K562 (cell line): ENCODE data around the gene TTLL12. TPM values are rescaled to one million over a fixed set of nuclear protein-coding genes. Genes with fewer than 3 reads are reported as not detected.

Experiments
- FOXP1 ChIP-seq: sonication (generic); formaldehyde crosslinking; IDR thresholded peaks from 2 replicates; pipeline ENCODE4 v1.8.0; 2022; ENCODE audit warnings: mild to moderate bottlenecking, missing genetic modification reagents
- NKRF ChIP-seq: fragments of 450-650 bp; IDR thresholded peaks from 2 replicates; pipeline ENCODE4 v1.6.1; 2016; ENCODE audit warnings: borderline replicate concordance
- PHF8 ChIP-seq: fragments of 200-600 bp; sonication (generic); IDR thresholded peaks from 2 replicates; pipeline ENCODE4 v1.6.1; 2012; ENCODE audit warnings: mixed run types, mild to moderate bottlenecking, inconsistent platforms, low read length, moderate library complexity, borderline replicate concordance
- RBBP5 ChIP-seq: fragments of 200-600 bp; sonication (generic); IDR thresholded peaks from 2 replicates; pipeline ENCODE4 v1.6.1; 2012; ENCODE audit warnings: borderline replicate concordance, mild to moderate bottlenecking, low read length, control low read depth, inconsistent platforms; ENCODE audit not compliant: insufficient read depth, poor library complexity, severe bottlenecking
- RFX5 ChIP-seq: IDR thresholded peaks from 2 replicates; pipeline ENCODE4 v1.6.1; 2011; ENCODE audit warnings: low read depth, mild to moderate bottlenecking, improper control_type of control experiment, low read length
- SRF ChIP-seq, 2 experiments: fragments of 250-450, 450-650 bp in 1 of 2; sonication (Bioruptor Pico) in 1 of 2; sonication (generic) in 1 of 2; formaldehyde crosslinking; IDR thresholded peaks; 2 replicates each; pipeline versions ENCODE4 v1.5.0 to v1.5.1; 2020 to 2022; ENCODE audit warnings: mild to moderate bottlenecking in 1 of 2, missing genetic modification reagents in 1 of 2
- U2AF2 ChIP-seq: fragments of 200-400 bp; formaldehyde crosslinking; optimal IDR thresholded peaks from 2 replicates; pipeline ENCODE3; 2017; ENCODE audit warnings: low read depth, mild to moderate bottlenecking, low read length
- YY1 ChIP-seq, 3 experiments: IDR thresholded peaks; 2 replicates each; pipeline ENCODE4 v1.6.1; 2011; ENCODE audit warnings: low read length in 2 of 3, mild to moderate bottlenecking in 2 of 3, moderate library complexity in 2 of 3, borderline replicate concordance in 1 of 3, control low read depth in 1 of 3, low read depth in 1 of 3; ENCODE audit not compliant: insufficient read depth in 3 of 3, insufficient replicate concordance in 2 of 3, control insufficient read depth in 1 of 3, insufficient read length in 1 of 3; ENCODE audit errors: extremely low read depth in 1 of 3
- ZFX ChIP-seq: sonication (generic); formaldehyde crosslinking; IDR thresholded peaks from 2 replicates; pipeline ENCODE4 v1.8.0; 2022; ENCODE audit warnings: mild to moderate bottlenecking, missing genetic modification reagents, moderate library complexity
- ZKSCAN3 ChIP-seq: fragments of 250-450 bp; sonication (Bioruptor Pico); IDR thresholded peaks from 2 replicates; pipeline ENCODE4 v1.4.0; 2020
- ZNF140 ChIP-seq: fragments of 250-450 bp; sonication (Bioruptor Pico); IDR thresholded peaks from 2 replicates; pipeline ENCODE4 v1.8.0; 2021; ENCODE audit warnings: moderate library complexity, mild to moderate bottlenecking, inconsistent platforms
- ZNF408 ChIP-seq: fragments of 250-450 bp; sonication (Bioruptor Pico); IDR thresholded peaks from 2 replicates; pipeline ENCODE4 v1.4.0; 2020; ENCODE audit warnings: low read depth, mild to moderate bottlenecking, moderate library complexity
- ZNF764 ChIP-seq: fragments of 250-450 bp; sonication (Bioruptor Pico); IDR thresholded peaks from 2 replicates; pipeline ENCODE4 v1.4.0; 2020; ENCODE audit warnings: low read depth, mild to moderate bottlenecking, moderate library complexity
- polyA plus RNA-seq, 8 experiments: library from polyadenylated mRNA; depleted of rRNA in 4 of 8; stranded (reverse) in 5 of 8; unstranded in 3 of 8; fragments of >200 nt; fragmentation: Nextera tagmentation in 2 of 8; fragmentation: Illumina TruSeq in 1 of 8; extraction: Ambion mirVana in 2 of 8; extraction: Trizol in 1 of 8; gene quantifications; 2 replicates each; pipeline versions ENCODE4 v1.2.1 to v1.2.3, GENCODE V29; 2011 to 2014; ENCODE audit warnings: inconsistent platforms in 1 of 8, missing spikeins in 1 of 8
- total RNA-seq, 7 experiments: library from RNA; depleted of rRNA in 6 of 7; stranded (reverse); fragments of >200 nt in 6 of 7; fragmentation: Illumina TruSeq in 2 of 7; extraction: Trizol in 2 of 7; gene quantifications; 2 replicates each; pipeline versions ENCODE4 v1.2.1 to v1.2.3, GENCODE V29; 2011 to 2021; ENCODE audit warnings: low replicate concordance in 1 of 7
- TF ChIP-seq, protein P1 (sequence below), 3 experiments: fragments of 200-800 bp in 1 of 3; sonication (Bioruptor generic) in 1 of 3; sonication (generic) in 1 of 3; formaldehyde crosslinking in 1 of 3; IDR thresholded peaks; 2 replicates each; pipeline versions ENCODE4 v1.6.1 to v1.8.0; 2016 to 2022; ENCODE audit warnings: mild to moderate bottlenecking in 2 of 3, missing compliant biosample characterization in 2 of 3, missing genetic modification characterization in 2 of 3, missing genetic modification reagents in 1 of 3
- TF ChIP-seq, protein P2 (sequence below): sonication (generic); formaldehyde crosslinking; IDR thresholded peaks from 2 replicates; pipeline ENCODE4 v1.8.0; 2022; ENCODE audit warnings: mild to moderate bottlenecking, missing genetic modification reagents
- TF ChIP-seq, protein P3 (sequence below): sonication (generic); formaldehyde crosslinking; IDR thresholded peaks from 2 replicates; pipeline ENCODE4 v1.9.0; 2022; ENCODE audit warnings: mild to moderate bottlenecking, missing genetic modification reagents

TTLL12 gene
- total and polyA plus RNA-seq, 9 of the 15 experiments (the other 6 are each of a cell fraction or from before 2014, with no cell fraction given), result 1.3 to 128 (median 43.0) TPM

GRCh38 chr22:43186272-43187170, at the start of gene TTLL12 (continued):
- TF ChIP-seq RFX5, result no peak
- TF ChIP-seq, protein P1, sequence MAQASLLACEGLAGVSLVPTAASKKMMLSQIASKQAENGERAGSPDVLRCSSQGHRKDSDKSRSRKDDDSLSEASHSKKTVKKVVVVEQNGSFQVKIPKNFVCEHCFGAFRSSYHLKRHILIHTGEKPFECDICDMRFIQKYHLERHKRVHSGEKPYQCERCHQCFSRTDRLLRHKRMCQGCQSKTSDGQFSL (CRISPR knock-in tag; IDR thresholded peaks at IDR 0.05), result peak; percentile 11; the same call in 1 of the 2 replicates
- TF ChIP-seq, protein P1 (tag; IDR thresholded peaks at IDR 0.05), result peak in 1 of 2 experiments; percentile 11; a peak in 1 of 4 replicates
- TF ChIP-seq PHF8, result peak; percentile 78; the same call in 1 of the 2 replicates
- TF ChIP-seq ZKSCAN3 (CRISPR knock-in tag), result no peak
- 0 out of 2 replicates have a peak, but pooled peaks have one; percentile 16 for TF ChIP-seq NKRF
- peak in 2 of 3 experiments; percentile 69 to 78 for TF ChIP-seq YY1 (IDR thresholded peaks at IDR 0.05; ENCODE audit: borderline replicate concordance in 1 of 3, control insufficient read depth in 1 of 3, extremely low read depth in 1 of 3, insufficient read depth in 3 of 3, insufficient read length in 1 of 3, insufficient replicate concordance in 2 of 3, low read depth in 1 of 3, low read length in 2 of 3)
- no peak for TF ChIP-seq ZNF764 (CRISPR knock-in tag)
- TF ChIP-seq SRF (CRISPR knock-in tag; IDR thresholded peaks at IDR 0.05), result no peak
- TF ChIP-seq RBBP5, result peak; percentile 47
- no peak for TF ChIP-seq ZNF408
- no peak for TF ChIP-seq FOXP1 (CRISPR knock-in tag)
- TF ChIP-seq, protein P2, sequence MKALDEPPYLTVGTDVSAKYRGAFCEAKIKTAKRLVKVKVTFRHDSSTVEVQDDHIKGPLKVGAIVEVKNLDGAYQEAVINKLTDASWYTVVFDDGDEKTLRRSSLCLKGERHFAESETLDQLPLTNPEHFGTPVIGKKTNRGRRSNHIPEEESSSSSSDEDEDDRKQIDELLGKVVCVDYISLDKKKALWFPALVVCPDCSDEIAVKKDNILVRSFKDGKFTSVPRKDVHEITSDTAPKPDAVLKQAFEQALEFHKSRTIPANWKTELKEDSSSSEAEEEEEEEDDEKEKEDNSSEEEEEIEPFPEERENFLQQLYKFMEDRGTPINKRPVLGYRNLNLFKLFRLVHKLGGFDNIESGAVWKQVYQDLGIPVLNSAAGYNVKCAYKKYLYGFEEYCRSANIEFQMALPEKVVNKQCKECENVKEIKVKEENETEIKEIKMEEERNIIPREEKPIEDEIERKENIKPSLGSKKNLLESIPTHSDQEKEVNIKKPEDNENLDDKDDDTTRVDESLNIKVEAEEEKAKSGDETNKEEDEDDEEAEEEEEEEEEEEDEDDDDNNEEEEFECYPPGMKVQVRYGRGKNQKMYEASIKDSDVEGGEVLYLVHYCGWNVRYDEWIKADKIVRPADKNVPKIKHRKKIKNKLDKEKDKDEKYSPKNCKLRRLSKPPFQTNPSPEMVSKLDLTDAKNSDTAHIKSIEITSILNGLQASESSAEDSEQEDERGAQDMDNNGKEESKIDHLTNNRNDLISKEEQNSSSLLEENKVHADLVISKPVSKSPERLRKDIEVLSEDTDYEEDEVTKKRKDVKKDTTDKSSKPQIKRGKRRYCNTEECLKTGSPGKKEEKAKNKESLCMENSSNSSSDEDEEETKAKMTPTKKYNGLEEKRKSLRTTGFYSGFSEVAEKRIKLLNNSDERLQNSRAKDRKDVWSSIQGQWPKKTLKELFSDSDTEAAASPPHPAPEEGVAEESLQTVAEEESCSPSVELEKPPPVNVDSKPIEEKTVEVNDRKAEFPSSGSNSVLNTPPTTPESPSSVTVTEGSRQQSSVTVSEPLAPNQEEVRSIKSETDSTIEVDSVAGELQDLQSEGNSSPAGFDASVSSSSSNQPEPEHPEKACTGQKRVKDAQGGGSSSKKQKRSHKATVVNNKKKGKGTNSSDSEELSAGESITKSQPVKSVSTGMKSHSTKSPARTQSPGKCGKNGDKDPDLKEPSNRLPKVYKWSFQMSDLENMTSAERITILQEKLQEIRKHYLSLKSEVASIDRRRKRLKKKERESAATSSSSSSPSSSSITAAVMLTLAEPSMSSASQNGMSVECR (CRISPR knock-in tag), result peak; percentile 35; the same call in 1 of the 2 replicates
- TF ChIP-seq, protein P3, sequence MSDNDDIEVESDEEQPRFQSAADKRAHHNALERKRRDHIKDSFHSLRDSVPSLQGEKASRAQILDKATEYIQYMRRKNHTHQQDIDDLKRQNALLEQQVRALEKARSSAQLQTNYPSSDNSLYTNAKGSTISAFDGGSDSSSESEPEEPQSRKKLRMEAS (CRISPR knock-in tag), result peak; percentile 70
- no peak for TF ChIP-seq U2AF2
- TF ChIP-seq ZFX, result peak; percentile 21; the same call in 1 of the 2 replicates
- no peak for TF ChIP-seq ZNF140
